ENCODE data around the gene ATP9B.
A peak's percentile ranks its signal among the peaks of the same experiment; 100 is the strongest.
"Not testable (repeated sequence)": the region's sequence is repeated elsewhere in the genome, so short reads cannot be mapped to it uniquely, and the experiment has no call there.

ATP9B gene

DNA sequence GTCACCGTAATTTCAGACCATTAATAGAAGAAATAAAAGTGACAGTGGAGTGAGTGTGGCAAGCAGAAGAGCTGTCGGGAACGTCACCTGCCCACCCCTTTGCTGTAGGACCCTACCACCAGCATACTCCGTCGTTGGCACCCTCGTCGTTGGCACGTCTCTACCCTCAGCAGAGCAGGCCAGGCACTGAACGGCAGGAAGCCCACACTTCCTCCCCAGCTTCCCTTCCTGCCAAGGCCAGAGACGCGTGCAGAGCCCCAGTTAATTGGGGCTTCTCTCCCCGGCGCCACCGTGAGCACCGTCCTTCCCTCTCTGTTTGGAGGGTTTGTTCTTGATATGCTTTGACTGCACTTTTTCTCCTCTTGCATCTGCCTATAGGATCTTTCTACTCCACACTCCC, 299.5 kb downstream of the ATP9B start:
- no peak for DNase-seq

DNA sequence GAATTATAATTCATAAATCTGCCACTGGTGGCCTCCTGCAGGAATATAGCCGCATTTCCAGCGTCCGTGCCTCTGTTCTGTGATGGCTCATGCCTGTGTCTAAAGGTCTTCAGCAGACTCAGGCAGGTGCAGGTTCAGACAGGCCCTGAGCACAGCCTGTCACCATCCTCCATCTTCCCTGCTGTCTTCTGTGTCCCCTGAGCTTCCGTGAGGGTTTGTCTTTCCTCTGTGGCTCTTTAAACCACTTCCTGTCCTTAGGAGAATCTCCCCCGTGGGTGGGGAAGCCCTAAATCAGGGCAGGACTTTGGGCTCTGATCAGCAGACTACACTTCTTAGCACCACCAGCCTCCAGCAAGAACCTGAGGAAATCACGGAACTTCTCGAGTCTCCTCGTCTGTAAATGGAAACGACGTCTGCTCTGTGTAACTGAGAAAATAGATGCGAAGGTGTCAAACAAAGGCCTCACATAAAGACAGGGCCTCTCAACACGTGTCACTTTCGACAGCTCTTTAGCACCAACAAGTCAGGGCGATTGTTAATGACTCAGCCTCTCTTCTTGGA, 302.4 kb downstream of the ATP9B start:
- no peak for DNase-seq

DNA sequence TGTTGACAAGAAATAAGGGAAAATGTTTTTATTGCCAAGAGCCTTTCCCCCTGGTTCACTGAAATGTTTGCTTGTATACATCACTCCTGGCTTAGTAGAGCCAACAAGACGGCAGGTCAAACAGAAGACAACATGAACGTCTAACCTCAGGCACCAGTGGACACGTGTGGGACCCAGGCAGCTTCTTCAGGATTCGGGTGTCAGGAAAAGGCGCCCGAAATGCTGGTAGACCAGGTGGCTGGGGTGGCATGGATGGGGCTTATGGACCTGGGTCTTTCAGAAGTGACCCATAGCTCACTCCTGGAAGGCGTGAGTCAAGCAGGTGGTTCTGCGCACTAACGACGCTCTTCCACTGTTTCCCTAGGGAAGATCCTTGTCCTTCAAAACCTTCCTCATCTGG, 303.3 kb downstream of the ATP9B start:
- no peak for DNase-seq

DNA sequence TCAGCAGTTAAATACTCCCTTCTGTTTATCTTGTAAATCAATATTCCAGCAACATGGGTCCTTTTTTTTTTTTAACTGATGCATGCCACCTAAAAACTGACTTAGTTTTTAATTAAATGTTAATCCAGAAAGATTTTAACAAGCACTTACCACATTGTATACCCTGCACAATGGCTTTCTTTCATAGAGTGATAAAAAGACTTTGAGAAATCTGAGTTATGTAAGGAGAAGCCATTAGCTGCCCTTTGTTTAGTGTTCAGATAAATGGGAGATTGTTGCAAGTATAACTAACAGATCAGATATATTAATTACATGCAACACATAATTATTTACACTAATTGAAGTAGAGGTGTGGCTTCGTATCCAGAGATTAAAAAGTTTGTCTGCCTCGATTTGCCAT, 303.8 kb downstream of the ATP9B start:
- DNase-seq = no peak

GRCh38 chr18:79373736-79374135, 304.5 kb downstream of the ATP9B start:
- no peak for DNase-seq

GRCh38 chr18:79374408-79375171, 305.4 kb downstream of the ATP9B start:
- DNase-seq = no peak

DNA sequence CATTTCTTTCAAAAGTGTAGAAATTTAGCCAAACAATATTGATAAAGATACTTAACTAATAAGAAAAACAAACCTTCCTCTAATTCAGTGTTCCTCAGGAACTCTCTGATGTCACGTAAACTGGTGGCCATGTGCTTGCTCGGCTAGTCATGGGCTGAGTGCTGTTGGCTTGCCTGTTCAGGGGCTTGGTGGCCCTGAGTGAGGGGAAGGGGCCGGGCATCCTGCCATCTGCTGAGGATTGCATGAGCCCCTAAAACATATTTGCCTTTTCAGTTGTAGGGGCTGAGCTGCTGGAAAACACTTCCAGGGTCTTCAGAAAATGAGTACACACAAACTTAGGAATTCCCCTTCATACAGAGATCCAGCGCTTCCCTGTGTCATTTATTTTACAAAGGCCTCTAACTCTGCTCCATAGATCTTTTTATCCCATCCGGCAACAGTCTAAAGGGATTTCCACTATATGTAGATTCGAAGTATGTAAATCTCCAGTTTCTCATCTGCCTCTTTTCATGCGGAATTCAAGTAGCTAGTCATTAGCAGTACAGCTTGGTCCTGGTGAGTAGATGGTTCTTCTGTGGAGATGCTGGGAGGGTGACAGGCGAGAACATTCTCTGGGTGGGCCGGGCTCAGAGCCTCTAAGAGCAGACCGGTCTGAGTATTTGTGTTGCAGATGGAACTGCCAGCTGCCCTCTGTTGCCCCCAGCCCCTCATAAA, 306.4 kb downstream of the ATP9B start:
- DNase-seq = no peak

DNA sequence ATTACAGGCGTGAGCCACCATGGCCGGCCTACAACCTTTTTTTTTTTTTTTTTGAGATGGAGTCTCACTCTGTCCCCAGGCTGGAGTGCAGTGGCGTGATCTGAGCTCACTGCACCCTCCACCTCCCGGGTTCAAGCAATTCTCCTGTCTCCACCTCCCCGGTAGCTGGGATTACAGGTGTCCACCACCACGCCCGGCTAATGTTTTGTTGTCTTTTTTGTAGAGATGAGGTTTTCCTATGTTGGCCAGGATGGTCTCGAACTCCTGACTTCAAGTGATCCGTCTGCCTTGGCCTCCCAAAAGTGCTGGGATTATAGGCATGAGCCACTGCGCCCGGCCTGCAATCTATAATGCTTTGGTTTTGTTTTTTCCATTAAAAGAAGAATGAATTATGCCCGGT, 307.5 kb downstream of the ATP9B start:
- DNase-seq = not testable (repeated sequence)

- no peak for DNase-seq
These were observed 308.1 kb downstream of the ATP9B start for GRCh38 chr18:79377187-79377891.

DNA sequence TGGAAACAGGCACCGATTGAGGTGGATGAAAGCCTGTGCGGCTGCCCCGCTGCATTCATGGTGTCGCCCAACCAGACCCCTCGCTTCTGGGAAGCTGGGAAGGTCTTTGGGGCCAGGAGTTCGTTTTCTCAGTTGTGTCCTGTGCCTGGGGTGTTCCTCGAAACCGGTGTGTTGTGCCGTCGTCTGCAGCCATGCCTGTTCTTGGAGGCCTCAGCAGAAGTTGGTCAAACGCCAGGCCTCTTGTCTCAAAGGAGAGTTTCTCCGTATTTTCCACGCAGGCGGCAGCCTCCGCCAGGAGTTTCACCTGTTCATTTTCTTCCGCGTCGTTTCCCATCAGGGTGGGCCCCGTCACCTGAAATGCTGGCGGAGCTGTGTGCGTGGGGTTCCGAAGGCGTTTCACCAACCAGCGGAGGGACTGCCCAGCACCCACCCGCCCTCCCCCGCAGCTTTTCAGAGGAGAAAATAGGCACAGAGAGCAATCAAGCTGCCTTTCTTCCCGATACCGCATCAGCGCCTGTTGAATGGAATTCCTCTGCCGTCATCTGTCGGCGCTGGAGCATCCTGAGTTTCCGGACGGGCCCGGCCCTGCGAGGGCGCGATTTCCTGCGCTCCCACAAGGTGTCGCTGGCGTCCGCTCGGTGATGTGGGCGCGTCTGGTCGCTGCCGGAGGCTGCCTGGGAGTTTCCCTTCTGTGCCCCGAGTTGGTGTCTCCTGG, 309.5 kb downstream of the ATP9B start:
- peak; percentile 87 for DNase-seq

DNA sequence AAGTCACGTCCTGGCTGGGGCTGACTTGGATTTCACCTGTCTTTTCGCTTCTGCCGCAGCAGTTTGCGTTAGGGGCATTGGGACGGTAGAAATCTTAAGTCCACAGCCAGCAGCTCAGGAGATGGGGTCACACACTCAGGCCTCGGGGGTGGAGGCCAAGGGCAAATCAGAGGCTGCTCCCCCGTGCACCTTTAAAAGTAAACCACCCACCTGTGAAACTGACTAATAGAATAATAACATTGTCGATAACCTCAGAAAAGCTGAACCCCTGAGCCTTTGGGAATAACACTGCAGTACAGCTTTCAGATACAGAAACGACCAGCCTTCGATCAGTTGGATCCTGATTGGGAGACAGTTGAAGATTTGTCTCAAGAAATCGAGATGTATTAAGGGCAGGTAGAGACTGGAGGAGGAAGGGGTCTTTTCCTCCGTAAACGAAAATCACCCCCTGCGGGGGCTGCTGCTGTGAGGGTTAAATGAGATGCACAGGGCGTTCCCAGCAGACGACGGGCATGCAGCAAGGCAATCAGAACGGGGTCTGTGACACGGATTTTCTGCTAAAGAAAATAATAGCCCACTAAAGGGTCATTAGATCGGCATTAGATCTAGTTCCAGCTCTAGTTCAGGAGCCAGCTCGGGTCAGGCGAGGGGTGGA, 310.2 kb downstream of the ATP9B start:
- DNase-seq = no peak

DNA sequence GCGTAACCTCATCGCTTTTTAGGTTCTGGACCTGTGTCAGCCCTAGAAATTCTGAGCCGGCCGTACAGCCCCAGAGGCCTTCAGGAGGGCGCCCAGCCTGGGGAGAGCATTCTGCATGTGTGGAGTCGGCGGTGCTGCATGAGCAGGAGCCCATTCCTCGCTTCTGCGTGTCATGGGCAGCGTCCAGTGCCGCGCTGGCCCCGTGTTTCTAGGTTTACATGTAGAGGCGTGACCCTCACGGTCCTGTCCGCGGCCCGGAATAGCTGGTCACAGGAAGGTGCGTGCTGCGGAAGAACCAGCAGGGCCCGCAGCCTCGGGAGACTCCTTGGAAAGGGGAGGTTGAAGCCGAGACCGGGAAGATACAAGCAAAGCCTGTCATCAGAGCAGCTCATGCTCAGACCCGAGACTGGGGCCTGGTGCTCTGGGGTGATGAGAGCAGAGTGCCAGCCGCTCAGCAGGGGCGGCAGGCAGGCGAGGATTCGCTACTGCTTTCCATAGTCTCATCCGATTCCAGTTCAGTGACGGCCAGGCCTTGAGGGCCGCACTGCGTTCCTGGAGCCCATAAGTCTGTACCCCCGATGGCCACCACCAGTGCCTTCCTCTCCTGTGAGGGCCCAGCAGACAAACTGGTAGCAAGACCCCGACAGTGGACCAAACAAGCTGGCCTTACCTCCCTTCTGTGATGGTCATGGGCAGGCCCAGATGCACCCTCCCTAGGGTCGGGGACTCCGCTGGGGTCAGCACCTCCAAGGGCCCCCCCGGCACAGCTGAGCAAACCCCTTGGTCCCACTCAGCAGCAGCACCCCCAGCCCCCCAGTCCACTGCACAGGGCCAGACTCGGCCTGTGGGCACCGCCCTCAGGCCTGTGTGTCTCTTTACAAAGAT, 311.0 kb downstream of the ATP9B start:
- DNase-seq = no peak

DNA sequence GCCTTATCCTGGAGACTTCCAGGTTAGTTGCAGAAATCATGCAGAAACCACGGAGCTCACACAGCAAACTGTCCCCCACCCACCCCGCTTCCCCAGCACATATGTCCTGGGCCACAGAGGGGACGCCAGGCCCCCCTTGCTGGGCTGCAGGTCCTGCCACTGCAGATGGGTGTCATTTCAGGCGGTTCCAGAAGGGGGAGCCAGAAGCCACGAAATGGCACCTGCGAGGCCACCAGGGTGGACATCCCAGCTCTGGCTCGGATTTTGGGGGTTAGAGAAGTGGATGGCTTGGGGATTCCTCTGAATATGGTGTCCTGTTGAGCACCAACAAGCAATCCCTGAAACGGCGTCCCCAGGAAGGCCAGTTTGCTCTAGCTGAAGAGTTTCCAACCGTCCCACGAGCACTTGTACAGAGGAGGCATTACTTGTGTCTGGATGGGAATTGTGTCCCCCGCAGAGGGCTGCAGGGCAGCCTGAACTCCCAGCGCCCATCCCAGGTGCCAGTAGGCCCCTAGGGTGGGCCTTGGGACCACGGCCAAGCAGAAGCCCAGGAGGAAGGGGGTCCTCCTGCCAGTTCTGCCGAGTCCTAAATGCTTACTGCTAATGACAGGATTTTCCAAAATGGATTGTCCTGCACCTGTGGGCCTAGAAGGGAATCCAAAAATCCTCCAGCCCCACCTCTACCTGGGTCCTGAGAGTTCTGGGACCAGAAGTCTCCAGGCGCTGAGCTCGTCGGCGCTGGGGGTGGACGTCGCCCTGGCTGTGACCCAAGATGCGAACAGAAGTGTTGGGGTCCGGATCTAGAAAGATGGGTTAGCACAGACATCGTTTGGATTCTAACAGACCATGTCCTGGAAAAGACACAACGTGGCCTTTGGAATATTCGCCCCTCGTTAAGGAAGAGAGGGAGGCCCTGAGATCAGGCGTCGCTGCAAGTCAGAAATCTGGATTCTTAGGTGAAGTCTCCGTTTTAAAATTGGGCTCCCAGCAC, 311.9 kb downstream of the ATP9B start:
- DNase-seq = peak; percentile 80

- DNase-seq = no peak
These were observed 312.7 kb downstream of the ATP9B start for GRCh38 chr18:79381811-79382311.

DNA sequence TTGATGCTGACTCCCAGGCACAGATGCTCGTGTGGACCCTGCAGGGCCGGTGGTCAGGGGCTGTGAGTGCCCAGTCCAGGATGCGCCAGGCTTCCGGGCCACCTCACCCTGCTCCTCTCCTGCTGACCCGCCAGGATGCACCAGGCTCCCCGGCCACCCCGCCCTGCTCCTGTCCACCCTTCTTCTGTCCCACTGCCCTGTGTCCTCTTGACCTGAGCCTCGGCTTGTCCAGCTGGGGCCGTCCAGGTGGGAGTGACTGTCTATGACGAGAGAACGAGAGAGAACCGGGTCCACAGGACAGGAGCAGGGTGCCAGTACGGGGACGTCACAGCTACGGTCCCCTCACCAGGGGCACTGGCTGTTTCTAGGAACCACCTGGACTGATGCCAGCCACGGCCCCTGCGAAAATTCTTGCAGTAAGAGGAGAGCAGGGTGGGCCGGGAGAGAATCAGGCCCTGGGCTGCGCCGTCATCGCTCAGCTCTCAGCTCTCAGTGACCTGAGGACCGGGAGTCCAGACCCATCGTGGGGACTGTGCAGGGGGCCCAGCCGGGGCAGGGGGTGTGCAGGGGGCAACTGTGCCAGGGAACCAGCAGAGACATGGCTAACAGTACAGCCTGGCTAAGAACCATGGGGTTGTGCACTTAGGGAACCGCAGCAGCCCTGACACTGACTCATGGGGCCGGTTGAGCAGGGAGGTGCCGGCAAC, 313.6 kb downstream of the ATP9B start:
- DNase-seq = no peak

- DNase-seq = no peak
These were observed 314.3 kb downstream of the ATP9B start for GRCh38 chr18:79383388-79384056.

DNA sequence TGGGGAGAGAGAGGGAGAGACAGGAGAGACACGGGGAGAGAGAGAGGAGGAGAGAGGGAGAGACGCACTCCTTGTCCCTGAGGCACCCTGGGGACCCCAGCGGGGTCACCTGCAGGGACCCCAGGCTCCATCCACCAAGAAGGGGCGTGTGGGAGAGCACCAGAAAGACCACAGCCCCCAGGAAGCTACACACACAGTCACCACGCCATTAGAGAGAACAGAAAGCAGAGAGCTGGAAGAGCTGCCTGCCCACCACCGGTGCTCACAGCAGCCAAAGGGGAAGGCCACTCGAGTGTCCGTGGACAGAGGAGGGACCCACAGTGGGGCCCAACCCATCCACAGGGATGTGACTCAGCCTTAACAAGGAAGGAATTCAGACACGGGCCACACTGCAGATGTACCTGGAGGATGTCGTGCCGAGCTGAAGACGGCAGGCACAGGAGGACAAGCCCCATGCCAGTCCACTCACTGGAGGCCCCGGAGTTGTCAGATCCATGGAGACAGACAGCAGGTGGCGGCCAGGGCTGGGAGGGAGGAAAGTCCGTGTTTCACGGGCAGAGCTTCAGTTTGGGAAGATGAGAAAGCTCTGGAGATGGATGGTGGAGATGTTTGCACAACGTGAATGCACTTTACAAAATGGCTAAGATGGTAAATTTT, 315.1 kb downstream of the ATP9B start:
- DNase-seq = no peak

DNA sequence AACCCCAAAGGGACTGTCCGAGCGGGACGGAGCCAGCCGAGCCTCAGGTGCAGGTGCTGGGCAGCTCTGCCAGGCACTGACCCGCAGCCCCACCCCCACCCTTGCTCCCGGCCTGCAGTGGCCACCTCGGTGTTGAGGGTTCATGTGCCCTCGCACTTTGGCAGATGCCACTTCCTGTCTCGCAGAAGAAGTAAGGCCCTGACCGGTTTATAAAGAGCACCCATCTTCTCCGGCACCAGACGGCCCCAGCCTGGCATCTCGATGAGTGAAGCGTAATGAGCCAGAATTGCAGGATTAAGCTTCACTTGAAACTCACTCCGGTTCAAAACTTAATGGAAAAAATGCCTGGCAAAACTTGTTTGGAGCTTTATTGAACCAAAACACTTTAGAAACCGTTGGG, 315.6 kb downstream of the ATP9B start:
- no peak for DNase-seq
